HCT116 (cell line): Measurements from ENCODE around the gene PLA2G2A. TPM values are rescaled to one million over a fixed set of nuclear protein-coding genes. Genes with fewer than 3 reads are reported as not detected.

Experiments used
- ATAC-seq: fragments of 200-7000 bp; cut with Tn5 transposase; 2 replicates; pipeline ENCODE4 v1.9.1; 2020; ENCODE audit warnings: mild to moderate bottlenecking, moderate library complexity
- Bru-seq: library from RNA; stranded (reverse); fragments of 400-500 nt; gene quantifications from one replicate; lab custom pipeline; 2021; lab: Mats Ljungman, UMichigan
- BruChase-seq, 2 experiments: library from RNA; stranded (reverse); fragments of 400-500 nt; gene quantifications; one replicate each; lab custom pipeline; 2021; lab: Mats Ljungman, UMichigan
- BruUV-seq: library from RNA; stranded (reverse); fragments of 400-500 nt; replicated peaks from 2 replicates; lab custom pipeline; 2021; lab: Mats Ljungman, UMichigan
- CTCF ChIA-PET: fragments of 300-600 bp; sonication (Branson Sonifier 250); formaldehyde crosslinking; loops from one replicate; lab custom pipeline; 2021; ENCODE audit warnings: antibody characterized with exemption; lab: Charles Lee
- POLR2A ChIA-PET: fragments of 300-600, 350-600 bp; sonication (Branson Sonifier 250); formaldehyde crosslinking; loops from one replicate; lab custom pipeline; 2021; ENCODE audit warnings: antibody characterized with exemption; lab: Charles Lee
- RAD21 ChIA-PET, 2 experiments: fragments of 300-600 bp; sonication (Branson Sonifier 250); formaldehyde crosslinking; loops; one replicate each; lab custom pipeline; 2023; ENCODE audit warnings: low total read pairs in 2 of 2; ENCODE audit not compliant: uncharacterized antibody in 2 of 2, unreplicated experiment in 2 of 2, low non-redundant PET in 1 of 2; lab: Charles Lee
- DNase-seq: peaks from one replicate; pipeline ENCODE4 v3.0.0-alpha.2; 2010; ENCODE audit warnings: low read depth, low spot score
- H2AFZ ChIP-seq: fragments of 200-600 bp; shearing (Covaris generic), sonication (generic); 2 replicates; pipeline ENCODE4 v1.6.1; 2017; ENCODE audit warnings: low read depth, mixed run types, mixed read lengths, antibody characterized with exemption, low read length; ENCODE audit not compliant: poor library complexity, severe bottlenecking
- H3K27ac ChIP-seq: 2 replicates; pipeline ENCODE4 v1.5.1; 2012; ENCODE audit warnings: low read depth, low read length
- H3K27me3 ChIP-seq: fragments of 200-600 bp; sonication (generic); 2 replicates; pipeline ENCODE4 v1.6.1; 2016; ENCODE audit warnings: mixed run types, low read length, mixed read lengths; ENCODE audit not compliant: insufficient read depth
- H3K36me3 ChIP-seq, 2 experiments: fragments of 200-500 bp in 1 of 2; fragments of 200-600 bp in 1 of 2; sonication (Bioruptor generic) in 1 of 2; sonication (generic) in 1 of 2; 2 replicates each; pipeline versions ENCODE4 v1.5.1 to v1.6.1; 2014 to 2016; ENCODE audit warnings: low read length in 2 of 2, inconsistent platforms in 1 of 2, mixed read lengths in 1 of 2, mixed run types in 1 of 2; ENCODE audit not compliant: insufficient read depth in 2 of 2, control insufficient read depth in 1 of 2
- H3K4me1 ChIP-seq, 2 experiments: fragments of 200-600 bp in 1 of 2; sonication (generic) in 1 of 2; 2 replicates each; pipeline versions ENCODE4 v1.5.1 to v1.6.1; 2012 to 2017; ENCODE audit warnings: low read length in 2 of 2, inconsistent platforms in 1 of 2, mild to moderate bottlenecking in 1 of 2, mixed read lengths in 1 of 2, mixed run types in 1 of 2, moderate library complexity in 1 of 2; ENCODE audit not compliant: insufficient read depth in 2 of 2, control insufficient read depth in 1 of 2
- H3K4me2 ChIP-seq: fragments of 200-600 bp; sonication (generic); 2 replicates; pipeline ENCODE4 v1.6.1; 2017; ENCODE audit warnings: mixed run types, low read length, mixed read lengths
- H3K4me3 ChIP-seq, 2 experiments: fragments of 200-600 bp in 1 of 2; sonication (generic) in 1 of 2; replicated peaks in 1 of 2; 2 replicates each; pipeline ENCODE4 v1.5.1; 2011 to 2016; ENCODE audit warnings: low read length in 2 of 2, control low read depth in 1 of 2, low read depth in 1 of 2, mild to moderate bottlenecking in 1 of 2, mixed read lengths in 1 of 2, mixed run types in 1 of 2
- H3K79me2 ChIP-seq: fragments of 200-600 bp; sonication (generic); 2 replicates; pipeline ENCODE4 v1.6.1; 2017; ENCODE audit warnings: mild to moderate bottlenecking, mixed run types, low read length, moderate library complexity, mixed read lengths; ENCODE audit not compliant: insufficient read depth
- H3K9ac ChIP-seq: fragments of 200-600 bp; sonication (generic); 2 replicates; pipeline ENCODE4 v1.6.1; 2016; ENCODE audit warnings: low read length, mixed read lengths
- H3K9me2 ChIP-seq: fragments of 200-600 bp; sonication (generic), shearing (Covaris generic); 2 replicates; pipeline ENCODE4 v1.6.1; 2017; ENCODE audit warnings: mixed run types, mild to moderate bottlenecking, moderate library complexity; ENCODE audit not compliant: insufficient read depth
- H3K9me3 ChIP-seq, 2 experiments: fragments of 200-500 bp in 1 of 2; fragments of 200-600 bp in 1 of 2; sonication (Bioruptor generic) in 1 of 2; sonication (generic) in 1 of 2; 2 replicates each; pipeline ENCODE4 v1.6.1; 2014 to 2017; ENCODE audit warnings: low read length in 2 of 2, mixed read lengths in 2 of 2, inconsistent platforms in 1 of 2, low read depth in 1 of 2, mild to moderate bottlenecking in 1 of 2, mixed run types in 1 of 2, moderate library complexity in 1 of 2; ENCODE audit not compliant: control insufficient read depth in 1 of 2, insufficient read depth in 1 of 2
- H4K20me1 ChIP-seq: fragments of 200-600 bp; sonication (generic), shearing (Covaris generic); 2 replicates; pipeline ENCODE4 v1.6.1; 2017; ENCODE audit warnings: mixed run types, mild to moderate bottlenecking, moderate library complexity; ENCODE audit not compliant: insufficient read depth
- ATF3 ChIP-seq: IDR thresholded peaks from 2 replicates; pipeline ENCODE4 v1.6.1; 2012
- CBX3 ChIP-seq: IDR thresholded peaks from 2 replicates; pipeline ENCODE4 v1.6.1; 2012; ENCODE audit warnings: low read depth
- CEBPB ChIP-seq: IDR thresholded peaks from 2 replicates; pipeline ENCODE4 v1.6.1; 2012; ENCODE audit warnings: low read depth
- CTCF ChIP-seq, 3 experiments: fragments of 200-600 bp in 1 of 3; sonication (generic) in 1 of 3; IDR thresholded peaks in 2 of 3; conservative IDR thresholded peaks in 1 of 3; 2 replicates each; pipeline ENCODE4 v1.5.1; 2012 to 2017; ENCODE audit warnings: low read depth in 2 of 3, low read length in 2 of 3, antibody characterized with exemption in 1 of 3, borderline replicate concordance in 1 of 3, control low read depth in 1 of 3, mild to moderate bottlenecking in 1 of 3, mixed read lengths in 1 of 3, mixed run types in 1 of 3, moderate library complexity in 1 of 3; ENCODE audit not compliant: insufficient read depth in 1 of 3
- EGR1 ChIP-seq: IDR thresholded peaks from 2 replicates; pipeline ENCODE4 v1.6.1; 2012; ENCODE audit warnings: low read depth
- EZH2 ChIP-seq: fragments of 200-600 bp; sonication (generic); IDR thresholded peaks from 2 replicates; pipeline ENCODE4 v1.6.1; 2017; ENCODE audit warnings: antibody characterized with exemption, mixed run types
- EZH2phosphoT487 ChIP-seq: fragments of 200-600 bp; IDR thresholded peaks from 2 replicates; pipeline ENCODE4 v1.6.1; 2018; ENCODE audit warnings: antibody characterized with exemption, borderline replicate concordance
- FOSL1 ChIP-seq: IDR thresholded peaks from 2 replicates; pipeline ENCODE4 v1.6.1; 2012; ENCODE audit warnings: low read depth
- JUND ChIP-seq: IDR thresholded peaks from 2 replicates; pipeline ENCODE4 v1.6.1; 2012
- MAX ChIP-seq: IDR thresholded peaks from 2 replicates; pipeline ENCODE4 v1.6.1; 2012
- POLR2A ChIP-seq: IDR thresholded peaks from 2 replicates; pipeline ENCODE4 v1.7.0; 2011; ENCODE audit warnings: borderline replicate concordance; ENCODE audit not compliant: insufficient read depth, insufficient read length; ENCODE audit errors: extremely low read depth
- POLR2AphosphoS5 ChIP-seq: IDR thresholded peaks from 2 replicates; pipeline ENCODE4 v1.6.1; 2011; ENCODE audit warnings: mild to moderate bottlenecking, low read depth, low read length, moderate library complexity
- RAD21 ChIP-seq: IDR thresholded peaks from 2 replicates; pipeline ENCODE4 v1.6.1; 2012; ENCODE audit warnings: low read depth, mild to moderate bottlenecking
- REST ChIP-seq: IDR thresholded peaks from 2 replicates; pipeline ENCODE4 v1.6.1; 2012; ENCODE audit warnings: low read depth
- SP1 ChIP-seq: IDR thresholded peaks from 2 replicates; pipeline ENCODE4 v1.6.1; 2012; ENCODE audit warnings: low read depth
- TCF7L2 ChIP-seq: IDR thresholded peaks from 2 replicates; pipeline ENCODE4 v1.7.0; 2011; ENCODE audit warnings: borderline replicate concordance, inconsistent platforms; ENCODE audit not compliant: insufficient read depth, insufficient read length; ENCODE audit errors: extremely low read depth
- ZBTB33 ChIP-seq: IDR thresholded peaks from 2 replicates; pipeline ENCODE4 v1.6.1; 2011; ENCODE audit warnings: mild to moderate bottlenecking, low read length, moderate library complexity; ENCODE audit not compliant: insufficient replicate concordance; ENCODE audit errors: extremely low read depth
- ZFX ChIP-seq: fragments of 450-650 bp; IDR thresholded peaks from 2 replicates; pipeline ENCODE4 v1.6.1; 2017
- ZNF274 ChIP-seq: fragments of 200-500 bp; sonication (Bioruptor generic); IDR thresholded peaks from 2 replicates; pipeline ENCODE4 v1.6.1; 2014; ENCODE audit warnings: mild to moderate bottlenecking, low read depth, low read length, inconsistent platforms
- intact Hi-C: fragments of 100-400 bp; cut with micrococcal nuclease; formaldehyde crosslinking; loops from 2 replicates; pipeline ENCODE4 v1.10.0; 2022
- long read RNA-seq: library from polyadenylated mRNA; unstranded; transcript quantifications from one replicate; pipeline ENCODE4 v2.0.0, GENCODE V29; 2021; ENCODE audit not compliant: unreplicated experiment
- polyA plus RNA-seq: library from polyadenylated mRNA; unstranded; fragments of >200 nt; gene quantifications from 2 replicates; pipeline ENCODE4 v1.2.1, GENCODE V29; 2012; ENCODE audit warnings: missing spikeins
- total RNA-seq: library from RNA; stranded (reverse); gene quantifications from one replicate; pipeline ENCODE4 v1.2.1, GENCODE V29; 2021; ENCODE audit not compliant: unreplicated experiment

Gene PLA2G2A, protein sequence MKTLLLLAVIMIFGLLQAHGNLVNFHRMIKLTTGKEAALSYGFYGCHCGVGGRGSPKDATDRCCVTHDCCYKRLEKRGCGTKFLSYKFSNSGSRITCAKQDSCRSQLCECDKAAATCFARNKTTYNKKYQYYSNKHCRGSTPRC
- total RNA-seq (not detected), Bru-seq, nascent RNA (percentile 10 among the genes with signal in this experiment), BruChase-seq, experiment 1, labeled RNA remaining after a 6-hour chase (not detected), BruChase-seq, experiment 2, labeled RNA remaining after a 2-hour chase (not detected)
- polyA plus RNA-seq: not detected in 2 replicates
- long read RNA-seq: 0 reads

GRCh38 chr1:19979494-19979977, at the start of gene PLA2G2A:
PLA2G2A (minus strand) TSS chr1:19979618; CDS start chr1:19978773, 845 bp downstream.
- ChIA-PET RAD21 (no interaction called here), CTCF (no interaction called here), POLR2A (no interaction called here)
- no peaks in the 10 kb centered on the region for H3K9me3 ChIP-seq
- H3K27me3 ChIP-seq: no peaks in the 10 kb centered on the region
- H3K4me1 ChIP-seq: 0 out of 4 replicates have a peak, but pooled peaks cover 0 to 3% of the 10 kb centered on the region in 2 experiments
- DNase-seq (no peak), ATAC-seq (no peak)
- no peaks in the 10 kb centered on the region for H3K36me3 ChIP-seq
- TF ChIP-seq EGR1 (no peak), JUND (no peak), ZFX (no peak), REST (no peak), RAD21 (no peak), ZBTB33 (no peak), FOSL1 (no peak), EZH2 (no peak), EZH2phosphoT487 (no peak), ATF3 (no peak), POLR2A (no peak), SP1 (no peak), MAX (no peak), TCF7L2 (no peak), ZNF274 (no peak), CBX3 (no peak), CTCF (IDR thresholded peaks at IDR 0.05 in 2 of 3, conservative IDR thresholded peaks at IDR 0.05 in 1 of 3; ENCODE audit: borderline replicate concordance in 1 of 3, insufficient read depth in 1 of 3, low read depth in 2 of 3, low read length in 2 of 3) (no peak), CEBPB (no peak), POLR2AphosphoS5 (no peak)
- H3K27ac ChIP-seq: no peak within 1 kb of the TSS
- no peak within 1 kb of the TSS for H3K4me3 ChIP-seq
- no peaks in the 10 kb centered on the region for H3K9me2 ChIP-seq
- H3K79me2 ChIP-seq: no peaks in the 10 kb centered on the region
- no peak within 1 kb of the TSS for H3K9ac ChIP-seq
- H2AFZ ChIP-seq: no peak within 1 kb of the TSS
- no peaks in the 10 kb centered on the region for H4K20me1 ChIP-seq
- no peak within 1 kb of the TSS for H3K4me2 ChIP-seq
- BruUV-seq: no TSS peak
- intact Hi-C loops: no loop called here
